SK-N-SH (cell line): Measurements from ENCODE around the gene VPS51. TPM values are rescaled to one million over a fixed set of nuclear protein-coding genes. Genes with fewer than 3 reads are reported as not detected.

Source experiments
- CTCF ChIA-PET: fragments of 300-600, 350-600 bp; formaldehyde crosslinking; extraction: SDS; loops from one replicate; lab custom pipeline; 2021; lab: Yijun Ruan, JAX
- POLR2A ChIA-PET: fragments of 350-600 bp; sonication (Branson Sonifier 250); formaldehyde crosslinking; extraction: SDS; loops from one replicate; lab custom pipeline; 2020; ENCODE audit warnings: antibody characterized with exemption, inconsistent platforms; lab: Yijun Ruan, JAX
- DNase-seq: peaks from one replicate; pipeline ENCODE4 v3.0.0; 2012
- H2AFZ ChIP-seq: fragments of 200-600 bp; sonication (generic); 2 replicates; pipeline ENCODE4 v1.8.1; 2016; ENCODE audit warnings: antibody characterized with exemption, mild to moderate bottlenecking, low read depth
- H3F3A ChIP-seq: fragments of 200-600 bp; sonication (generic); replicated peaks from 2 replicates; pipeline ENCODE3; 2016; ENCODE audit warnings: antibody characterized with exemption, mild to moderate bottlenecking; ENCODE audit not compliant: insufficient read depth
- H3K27ac ChIP-seq, 2 experiments: fragments of 200-500 bp in 1 of 2; fragments of 200-600 bp in 1 of 2; sonication (Bioruptor generic) in 1 of 2; sonication (generic), shearing (Covaris generic) in 1 of 2; 2 replicates each; pipeline versions ENCODE4 v1.5.1 to v1.6.1; 2014 to 2016; ENCODE audit warnings: low read depth in 2 of 2, inconsistent platforms in 1 of 2, low read length in 1 of 2, mild to moderate bottlenecking in 1 of 2, mixed read lengths in 1 of 2
- H3K27me3 ChIP-seq: fragments of 200-600 bp; sonication (generic), shearing (Covaris generic); 2 replicates; pipeline ENCODE4 v1.6.1; 2016; ENCODE audit warnings: mixed run types; ENCODE audit not compliant: insufficient read depth
- H3K36me3 ChIP-seq, 2 experiments: fragments of 200-500 bp in 1 of 2; fragments of 200-600 bp in 1 of 2; sonication (Bioruptor generic) in 1 of 2; sonication (generic) in 1 of 2; replicated peaks in 1 of 2; 2 replicates each; pipeline versions ENCODE3 to v1.5.1; 2014 to 2016; ENCODE audit warnings: low read length in 1 of 2, mild to moderate bottlenecking in 1 of 2; ENCODE audit not compliant: insufficient read depth in 2 of 2, control insufficient read depth in 1 of 2
- H3K4me1 ChIP-seq, 2 experiments: fragments of 200-500 bp in 1 of 2; fragments of 200-600 bp in 1 of 2; sonication (Bioruptor generic) in 1 of 2; sonication (generic), shearing (Covaris generic) in 1 of 2; 2 replicates each; pipeline versions ENCODE4 v1.5.1 to v1.6.1; 2014 to 2016; ENCODE audit warnings: low read depth in 1 of 2, low read length in 1 of 2, mixed run types in 1 of 2; ENCODE audit not compliant: insufficient read depth in 2 of 2, control insufficient read depth in 1 of 2
- H3K4me2 ChIP-seq: fragments of 200-600 bp; sonication (generic), shearing (Covaris generic); 2 replicates; pipeline ENCODE4 v1.6.1; 2017; ENCODE audit warnings: mixed run types
- H3K4me3 ChIP-seq, 2 experiments: fragments of 200-500 bp in 1 of 2; fragments of 200-600 bp in 1 of 2; sonication (Bioruptor generic) in 1 of 2; sonication (generic), shearing (Covaris generic) in 1 of 2; 2 replicates each; pipeline versions ENCODE4 v1.5.1 to v1.8.1; 2014 to 2016; ENCODE audit warnings: low read depth in 2 of 2, inconsistent platforms in 1 of 2, low read length in 1 of 2, mild to moderate bottlenecking in 1 of 2, mixed read lengths in 1 of 2, moderate library complexity in 1 of 2
- H3K79me2 ChIP-seq: fragments of 200-600 bp; sonication (generic); 2 replicates; pipeline ENCODE4 v1.8.1; 2017; ENCODE audit warnings: mild to moderate bottlenecking; ENCODE audit not compliant: insufficient read depth
- H3K9ac ChIP-seq: fragments of 200-600 bp; sonication (generic); 2 replicates; pipeline ENCODE4 v1.6.1; 2017; ENCODE audit warnings: mixed run types
- H3K9me2 ChIP-seq: fragments of 200-600 bp; sonication (generic); 2 replicates; pipeline ENCODE4 v1.6.1; 2017; ENCODE audit warnings: mixed run types
- H3K9me3 ChIP-seq: fragments of 200-600 bp; sonication (generic); 2 replicates; pipeline ENCODE4 v1.6.1; 2017; ENCODE audit warnings: mixed run types, mild to moderate bottlenecking, moderate library complexity
- H4K20me1 ChIP-seq: fragments of 200-600 bp; sonication (generic); 2 replicates; pipeline ENCODE4 v1.6.1; 2017; ENCODE audit warnings: mild to moderate bottlenecking, mixed run types; ENCODE audit not compliant: insufficient read depth
- EP300 ChIP-seq, 2 experiments: IDR thresholded peaks; 2 replicates each; pipeline versions ENCODE4 v1.4.0 to v1.6.1; 2012; ENCODE audit warnings: borderline replicate concordance in 1 of 2, low read depth in 1 of 2, low read length in 1 of 2
- EZH2phosphoT487 ChIP-seq: fragments of 200-600 bp; sonication (generic); IDR thresholded peaks from 2 replicates; pipeline ENCODE4 v1.6.1; 2017; ENCODE audit warnings: low read depth, mixed run types, mild to moderate bottlenecking, antibody characterized with exemption, moderate library complexity, borderline replicate concordance
- FOXJ3 ChIP-seq: sonication (generic); formaldehyde crosslinking; IDR thresholded peaks from 2 replicates; pipeline ENCODE4 v1.5.1; 2020; ENCODE audit warnings: mild to moderate bottlenecking, missing genetic modification reagents
- GABPA ChIP-seq: IDR thresholded peaks from 2 replicates; pipeline ENCODE4 v1.4.0; 2012; ENCODE audit warnings: low read depth, mild to moderate bottlenecking
- JUND ChIP-seq: IDR thresholded peaks from 2 replicates; pipeline ENCODE4 v1.4.0; 2012
- NRF1 ChIP-seq: IDR thresholded peaks from 2 replicates; pipeline ENCODE4 v1.6.1; 2012; ENCODE audit warnings: low read depth, mild to moderate bottlenecking, low read length
- PBX3 ChIP-seq: IDR thresholded peaks from 2 replicates; pipeline ENCODE4; 2012
- POLR2AphosphoS5 ChIP-seq: IDR thresholded peaks from 2 replicates; pipeline ENCODE4 v1.6.1; 2012; ENCODE audit warnings: low read depth, low read length
- RFX5 ChIP-seq: IDR thresholded peaks from 2 replicates; pipeline ENCODE4 v1.6.1; 2012; ENCODE audit warnings: mild to moderate bottlenecking, improper control_type of control experiment, low read length
- RXRA ChIP-seq: IDR thresholded peaks from 2 replicates; pipeline ENCODE4 v1.4.0; 2012; ENCODE audit warnings: low read depth, mild to moderate bottlenecking, borderline replicate concordance
- SMC3 ChIP-seq: IDR thresholded peaks from 2 replicates; pipeline ENCODE4 v1.6.1; 2012; ENCODE audit warnings: low read depth, low read length, improper control_type of control experiment
- YY1 ChIP-seq: IDR thresholded peaks from 2 replicates; pipeline ENCODE4 v1.4.0; 2012; ENCODE audit warnings: low read depth, mild to moderate bottlenecking
- ZBTB33 ChIP-seq: IDR thresholded peaks from 2 replicates; pipeline ENCODE4 v1.4.0; 2012; ENCODE audit warnings: low read depth, borderline replicate concordance
- WGBS: methylation state at CpG from one replicate; pipeline ENCODE4 v1.1.6; 2017; ENCODE audit warnings: low lambda C conversion rate; 5-methylcytosine and 5-hydroxymethylcytosine counted together
- polyA plus RNA-seq, 3 experiments: library from polyadenylated mRNA; depleted of rRNA; stranded (reverse); fragments of >200 nt; gene quantifications; 2 replicates each; pipeline ENCODE4 v1.2.3, GENCODE V29; 2012
- TF ChIP-seq, protein P1 (sequence below): fragments of 200-600 bp; sonication (generic); IDR thresholded peaks from 2 replicates; pipeline ENCODE4 v1.6.1; 2017; ENCODE audit warnings: antibody characterized with exemption, mild to moderate bottlenecking, moderate library complexity

Gene VPS51
- polyA plus RNA-seq, 1 of the 3 experiments (the other 2 are of a cell fraction): 59.9 TPM

GRCh38 chr11:65108469-65109123 lies 12.6 kb downstream of the VPS51 start:
- POLR2A ChIA-PET: interaction anchor here (0.6 kb wide), 1 partner anchor 13 kb away, joined by 3 read pairs; the partner anchor contains the start of genes FAU and MRPL49

GRCh38 chr11:65109231-65110198 lies 13.5 kb downstream of the VPS51 start:
- no peak overlapping the region for H2AFZ ChIP-seq
- H3K4me1 ChIP-seq: peaks cover 9 to 29% of the 10 kb centered on the region in 2 experiments; a peak in 3 of 4 replicates
- no peak for DNase-seq
- H3K79me2 ChIP-seq: peaks cover 21% of the 10 kb centered on the region; the same call in 1 of the 2 replicates
- POLR2A ChIA-PET: interaction anchor here (0.6 to 4.1 kb wide), 5 partner anchors 10 to 69 kb away, joined by 3 to 27 read pairs (median 8); partner anchors contain the start of genes FAU, MRPL49, SAC3D1 and VPS51
- H3K27ac ChIP-seq: no peak overlapping the region
- no peak overlapping the region for H3K4me2 ChIP-seq
- no peaks in the 10 kb centered on the region for H3K9me3 ChIP-seq
- H3K36me3 ChIP-seq: peaks cover 0 to 20% of the 10 kb centered on the region in 2 experiments
- no peak overlapping the region for H3K4me3 ChIP-seq
- WGBS: 87% methylated on average over 35 of the region's 36 CpGs
- peaks cover 13% of the 10 kb centered on the region for H3F3A ChIP-seq
- no peaks in the 10 kb centered on the region for H3K9me2 ChIP-seq
- CTCF ChIA-PET: interaction anchor here (0.6 to 6.1 kb wide), 30 partner anchors 8 to 805 kb away, joined by 3 to 150 read pairs (median 5); partner anchors contain the start of genes ARL2, CAPN1, CDCA5 and FAU
- peaks cover 6% of the 10 kb centered on the region; the same call in 1 of the 2 replicates for H4K20me1 ChIP-seq
- no peaks in the 10 kb centered on the region for H3K27me3 ChIP-seq
- no peak overlapping the region for H3K9ac ChIP-seq
- TF ChIP-seq PBX3 (no peak), RXRA (no peak), POLR2AphosphoS5 (no peak), NRF1 (no peak), JUND (no peak), YY1 (no peak), EP300 (IDR thresholded peaks at IDR 0.05; ENCODE audit: borderline replicate concordance in 1 of 2, low read depth in 1 of 2, low read length in 1 of 2) (no peak), SMC3 (no peak), GABPA (no peak), RFX5 (no peak), ZBTB33 (no peak), FOXJ3 (CRISPR knock-in tag) (no peak)
- TF ChIP-seq, protein P1, sequence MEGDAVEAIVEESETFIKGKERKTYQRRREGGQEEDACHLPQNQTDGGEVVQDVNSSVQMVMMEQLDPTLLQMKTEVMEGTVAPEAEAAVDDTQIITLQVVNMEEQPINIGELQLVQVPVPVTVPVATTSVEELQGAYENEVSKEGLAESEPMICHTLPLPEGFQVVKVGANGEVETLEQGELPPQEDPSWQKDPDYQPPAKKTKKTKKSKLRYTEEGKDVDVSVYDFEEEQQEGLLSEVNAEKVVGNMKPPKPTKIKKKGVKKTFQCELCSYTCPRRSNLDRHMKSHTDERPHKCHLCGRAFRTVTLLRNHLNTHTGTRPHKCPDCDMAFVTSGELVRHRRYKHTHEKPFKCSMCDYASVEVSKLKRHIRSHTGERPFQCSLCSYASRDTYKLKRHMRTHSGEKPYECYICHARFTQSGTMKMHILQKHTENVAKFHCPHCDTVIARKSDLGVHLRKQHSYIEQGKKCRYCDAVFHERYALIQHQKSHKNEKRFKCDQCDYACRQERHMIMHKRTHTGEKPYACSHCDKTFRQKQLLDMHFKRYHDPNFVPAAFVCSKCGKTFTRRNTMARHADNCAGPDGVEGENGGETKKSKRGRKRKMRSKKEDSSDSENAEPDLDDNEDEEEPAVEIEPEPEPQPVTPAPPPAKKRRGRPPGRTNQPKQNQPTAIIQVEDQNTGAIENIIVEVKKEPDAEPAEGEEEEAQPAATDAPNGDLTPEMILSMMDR: no peak

More at GRCh38 chr11:65108469-65109123, 12.6 kb downstream of the VPS51 start:
- Histone ChIP-seq H3K4me2 (no peak overlapping the region), H3K27me3 (no peaks in the 10 kb centered on the region), H3F3A (peaks cover 13% of the 10 kb centered on the region), H3K9me2 (no peaks in the 10 kb centered on the region), H3K27ac (no peak overlapping the region), H3K4me3 (no peak overlapping the region), H3K9ac (no peak overlapping the region), H3K79me2 (peaks cover 27% of the 10 kb centered on the region; the same call in 1 of the 2 replicates), H3K36me3 (peaks cover 2 to 20% of the 10 kb centered on the region in 2 experiments), H3K4me1 (peaks cover 8 to 20% of the 10 kb centered on the region in 2 experiments; a peak in 3 of 4 replicates), H3K9me3 (no peaks in the 10 kb centered on the region), H4K20me1 (peaks cover 6% of the 10 kb centered on the region; the same call in 1 of the 2 replicates), H2AFZ (no peak overlapping the region)
- 96% methylated on average over 33 of the region's 38 CpGs for WGBS
- CTCF ChIA-PET: interaction anchor here (0.8 to 6.1 kb wide), 8 partner anchors 9 to 804 kb away, joined by 3 to 46 read pairs (median 4); partner anchors contain the start of genes CAPN1, FAU, MRPL49 and ZNHIT2
- no peak for TF ChIP-seq EZH2phosphoT487
- no peak for TF ChIP-seq FOXJ3 (CRISPR knock-in tag)
- TF ChIP-seq PBX3: no peak
- no peak for DNase-seq
